WTC11 (cell line): ENCODE results near the gene CHD3. TPM values are rescaled to one million over a fixed set of nuclear protein-coding genes. Genes with fewer than 3 reads are reported as not detected.

Source experiments
- ATAC-seq: fragments of 200-7000 bp; cut with Tn5 transposase; 2 replicates; pipeline ENCODE4 v1.10.0; 2021; ENCODE audit warnings: mild to moderate bottlenecking, moderate library complexity
- CTCF ChIA-PET: fragments of 300-600 bp; sonication (Branson Sonifier 250); formaldehyde crosslinking; loops from one replicate; lab custom pipeline; 2021; ENCODE audit warnings: antibody characterized with exemption; lab: Charles Lee
- POLR2A ChIA-PET: fragments of 350-600 bp; sonication (Branson Sonifier 250); formaldehyde crosslinking; loops from one replicate; lab custom pipeline; 2021; ENCODE audit warnings: antibody characterized with exemption; lab: Charles Lee
- DNase-seq: peaks from one replicate; pipeline ENCODE4 v3.0.0; 2021; ENCODE audit warnings: low spot score
- H3K27ac Mint-ChIP-seq: 2 replicates; pipeline ENCODE4 v1.8.0; 2021; ENCODE audit warnings: mixed read lengths
- H3K27me3 Mint-ChIP-seq: 2 replicates; pipeline ENCODE4 v1.8.0; 2021; ENCODE audit warnings: low read depth, mild to moderate bottlenecking, moderate library complexity, mixed read lengths
- H3K36me3 Mint-ChIP-seq: 2 replicates; pipeline ENCODE4 v1.8.0; 2021; ENCODE audit warnings: mixed read lengths
- H3K4me1 Mint-ChIP-seq: 2 replicates; pipeline ENCODE4 v1.8.0; 2022; ENCODE audit warnings: mixed read lengths
- H3K4me3 Mint-ChIP-seq: 2 replicates; pipeline ENCODE4 v1.8.0; 2021; ENCODE audit warnings: mild to moderate bottlenecking, moderate library complexity, mixed read lengths
- H3K9me3 Mint-ChIP-seq: 2 replicates; pipeline ENCODE4 v1.8.0; 2021; ENCODE audit warnings: mixed read lengths
- CBFB ChIP-seq: sonication (generic); formaldehyde crosslinking; IDR thresholded peaks from 2 replicates; pipeline ENCODE4 v1.8.1; 2022; ENCODE audit warnings: mild to moderate bottlenecking, low read depth, missing genetic modification reagents
- ETV6 ChIP-seq: sonication (generic); formaldehyde crosslinking; IDR thresholded peaks from 2 replicates; pipeline ENCODE4 v1.8.1; 2022; ENCODE audit warnings: mild to moderate bottlenecking, missing genetic modification reagents
- FOXK1 ChIP-seq: sonication (generic); formaldehyde crosslinking; IDR thresholded peaks from 2 replicates; pipeline ENCODE4 v1.8.0; 2022; ENCODE audit warnings: mild to moderate bottlenecking, moderate library complexity, missing genetic modification reagents
- FOXP1 ChIP-seq: sonication (generic); formaldehyde crosslinking; IDR thresholded peaks from 2 replicates; pipeline ENCODE4 v1.8.0; 2022; ENCODE audit warnings: missing genetic modification reagents, mild to moderate bottlenecking, moderate library complexity, borderline replicate concordance
- JUN ChIP-seq: sonication (generic); formaldehyde crosslinking; IDR thresholded peaks from 2 replicates; pipeline ENCODE4 v1.8.0; 2023; ENCODE audit warnings: mild to moderate bottlenecking, missing genetic modification reagents
- ZNF138 ChIP-seq: sonication (generic); formaldehyde crosslinking; conservative IDR thresholded peaks from 2 replicates; pipeline ENCODE4 v1.8.1; 2022; ENCODE audit warnings: mild to moderate bottlenecking, moderate library complexity, missing genetic modification reagents
- ZNF219 ChIP-seq: sonication (generic); formaldehyde crosslinking; IDR thresholded peaks from 2 replicates; pipeline ENCODE4 v1.8.0; 2023; ENCODE audit warnings: missing genetic modification reagents, mild to moderate bottlenecking, borderline replicate concordance
- ZNF317 ChIP-seq: sonication (generic); formaldehyde crosslinking; IDR thresholded peaks from 2 replicates; pipeline ENCODE4 v1.8.1; 2023; ENCODE audit warnings: low read depth, mild to moderate bottlenecking, moderate library complexity, missing genetic modification reagents, borderline replicate concordance
- ZNF416 ChIP-seq: fragments of 250-450 bp; sonication (Bioruptor Pico); IDR thresholded peaks from 2 replicates; pipeline ENCODE4 v1.9.0; 2021; ENCODE audit warnings: mild to moderate bottlenecking, inconsistent platforms
- total RNA-seq: library from RNA; stranded (reverse); gene quantifications from 3 replicates; pipeline ENCODE4 v1.2.3, GENCODE V29; 2021
- TF ChIP-seq, protein P1 (sequence below): sonication (generic); formaldehyde crosslinking; IDR thresholded peaks from 2 replicates; pipeline ENCODE4 v1.8.0; 2023; ENCODE audit warnings: missing genetic modification reagents
- TF ChIP-seq, protein P2 (sequence below): sonication (generic); formaldehyde crosslinking; IDR thresholded peaks from 2 replicates; pipeline ENCODE4 v1.8.1; 2023; ENCODE audit warnings: mild to moderate bottlenecking, missing genetic modification reagents
- TF ChIP-seq, protein P3 (sequence below): fragments of 250-450 bp; sonication (Bioruptor Pico); IDR thresholded peaks from 2 replicates; pipeline ENCODE4 v1.9.0; 2021; ENCODE audit warnings: mild to moderate bottlenecking, borderline replicate concordance
- TF ChIP-seq, protein P4 (sequence below): sonication (generic); formaldehyde crosslinking; IDR thresholded peaks from 2 replicates; pipeline ENCODE4 v1.8.1; 2022; ENCODE audit warnings: mild to moderate bottlenecking, missing genetic modification reagents, moderate library complexity, borderline replicate concordance
- TF ChIP-seq, protein P5 (sequence below): sonication (generic); formaldehyde crosslinking; IDR thresholded peaks from 2 replicates; pipeline ENCODE4 v1.8.0; 2022; ENCODE audit warnings: mild to moderate bottlenecking, missing genetic modification reagents
- TF ChIP-seq, protein P6 (sequence below): sonication (generic); formaldehyde crosslinking; conservative IDR thresholded peaks from 2 replicates; pipeline ENCODE4 v1.8.1; 2022; ENCODE audit warnings: mild to moderate bottlenecking, missing genetic modification reagents
- TF ChIP-seq, protein P7 (sequence below): fragments of 250-450 bp; sonication (Bioruptor Pico); IDR thresholded peaks from 2 replicates; pipeline ENCODE4 v1.9.0; 2021; ENCODE audit warnings: moderate library complexity, mild to moderate bottlenecking, inconsistent platforms, borderline replicate concordance
- TF ChIP-seq, protein P8 (sequence below): sonication (generic); formaldehyde crosslinking; IDR thresholded peaks from 2 replicates; pipeline ENCODE4 v1.8.1; 2022; ENCODE audit warnings: low read depth, mild to moderate bottlenecking, moderate library complexity, missing genetic modification reagents, borderline replicate concordance

The CHD3 gene
- total RNA-seq, 1 experiment from 2014 or later: 39.5 TPM

DNA sequence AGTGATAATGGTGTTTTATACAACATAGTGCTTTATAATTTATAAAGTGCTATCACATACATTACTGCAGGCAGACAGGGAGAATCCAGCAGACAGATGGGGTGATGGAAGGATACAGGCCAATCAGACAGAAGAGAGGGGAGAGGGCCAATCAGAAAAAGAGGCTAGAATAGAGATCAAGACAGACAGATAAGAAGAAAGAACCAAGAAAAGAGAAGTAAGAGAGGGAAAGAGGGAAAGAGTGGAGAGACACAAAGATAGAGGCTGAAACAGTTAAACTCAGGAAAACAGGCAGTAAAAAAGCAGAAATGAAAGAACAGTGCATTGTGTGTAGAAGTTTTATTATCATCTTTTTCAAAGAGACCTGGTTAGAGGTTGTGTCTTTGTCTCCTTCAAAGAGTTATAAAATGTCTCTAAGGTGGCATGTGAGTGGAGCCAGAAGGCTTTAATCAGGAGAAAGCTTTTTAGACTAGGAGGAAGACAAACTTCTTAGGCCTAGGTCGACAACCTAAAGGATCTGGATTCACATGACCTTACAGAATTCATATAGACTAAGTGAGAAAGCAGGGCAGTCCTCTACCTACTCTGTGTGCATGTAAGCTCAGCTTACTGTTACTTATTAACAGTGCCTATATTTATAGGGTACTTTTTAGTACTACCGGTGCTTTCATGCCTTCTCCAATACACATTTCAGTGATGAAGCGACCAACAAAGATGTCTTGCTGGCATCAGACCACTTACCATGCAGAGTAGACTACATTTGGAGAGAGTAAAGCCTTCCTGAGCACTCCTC, 8.3 kb upstream of the CHD3 start:
- ATAC-seq (no peak), DNase-seq (no peak)
- H3K4me1 Mint-ChIP-seq: peaks cover 2% of the 10 kb centered on the region; the same call in 1 of the 2 replicates
- ChIA-PET CTCF (no interaction called here), POLR2A (no interaction called here)
- H3K36me3 Mint-ChIP-seq: no peaks in the 10 kb centered on the region
- H3K27ac Mint-ChIP-seq: no peak overlapping the region
- no peaks in the 10 kb centered on the region for H3K9me3 Mint-ChIP-seq
- H3K27me3 Mint-ChIP-seq: no peaks in the 10 kb centered on the region
- H3K4me3 Mint-ChIP-seq: no peak overlapping the region
- TF ChIP-seq ZNF317 (CRISPR knock-in tag) (no peak), ZNF219 (CRISPR knock-in tag) (no peak), ETV6 (no peak), FOXP1 (CRISPR knock-in tag) (no peak), JUN (CRISPR knock-in tag) (no peak), ZNF416 (CRISPR knock-in tag) (no peak), FOXK1 (CRISPR knock-in tag) (no peak), CBFB (CRISPR knock-in tag) (no peak), ZNF138 (CRISPR knock-in tag) (no peak)
- TF ChIP-seq, protein P1, sequence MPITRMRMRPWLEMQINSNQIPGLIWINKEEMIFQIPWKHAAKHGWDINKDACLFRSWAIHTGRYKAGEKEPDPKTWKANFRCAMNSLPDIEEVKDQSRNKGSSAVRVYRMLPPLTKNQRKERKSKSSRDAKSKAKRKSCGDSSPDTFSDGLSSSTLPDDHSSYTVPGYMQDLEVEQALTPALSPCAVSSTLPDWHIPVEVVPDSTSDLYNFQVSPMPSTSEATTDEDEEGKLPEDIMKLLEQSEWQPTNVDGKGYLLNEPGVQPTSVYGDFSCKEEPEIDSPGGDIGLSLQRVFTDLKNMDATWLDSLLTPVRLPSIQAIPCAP (CRISPR knock-in tag): no peak
- TF ChIP-seq, protein P2, sequence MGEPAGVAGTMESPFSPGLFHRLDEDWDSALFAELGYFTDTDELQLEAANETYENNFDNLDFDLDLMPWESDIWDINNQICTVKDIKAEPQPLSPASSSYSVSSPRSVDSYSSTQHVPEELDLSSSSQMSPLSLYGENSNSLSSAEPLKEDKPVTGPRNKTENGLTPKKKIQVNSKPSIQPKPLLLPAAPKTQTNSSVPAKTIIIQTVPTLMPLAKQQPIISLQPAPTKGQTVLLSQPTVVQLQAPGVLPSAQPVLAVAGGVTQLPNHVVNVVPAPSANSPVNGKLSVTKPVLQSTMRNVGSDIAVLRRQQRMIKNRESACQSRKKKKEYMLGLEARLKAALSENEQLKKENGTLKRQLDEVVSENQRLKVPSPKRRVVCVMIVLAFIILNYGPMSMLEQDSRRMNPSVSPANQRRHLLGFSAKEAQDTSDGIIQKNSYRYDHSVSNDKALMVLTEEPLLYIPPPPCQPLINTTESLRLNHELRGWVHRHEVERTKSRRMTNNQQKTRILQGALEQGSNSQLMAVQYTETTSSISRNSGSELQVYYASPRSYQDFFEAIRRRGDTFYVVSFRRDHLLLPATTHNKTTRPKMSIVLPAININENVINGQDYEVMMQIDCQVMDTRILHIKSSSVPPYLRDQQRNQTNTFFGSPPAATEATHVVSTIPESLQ (CRISPR knock-in tag): no peak
- TF ChIP-seq, protein P3, sequence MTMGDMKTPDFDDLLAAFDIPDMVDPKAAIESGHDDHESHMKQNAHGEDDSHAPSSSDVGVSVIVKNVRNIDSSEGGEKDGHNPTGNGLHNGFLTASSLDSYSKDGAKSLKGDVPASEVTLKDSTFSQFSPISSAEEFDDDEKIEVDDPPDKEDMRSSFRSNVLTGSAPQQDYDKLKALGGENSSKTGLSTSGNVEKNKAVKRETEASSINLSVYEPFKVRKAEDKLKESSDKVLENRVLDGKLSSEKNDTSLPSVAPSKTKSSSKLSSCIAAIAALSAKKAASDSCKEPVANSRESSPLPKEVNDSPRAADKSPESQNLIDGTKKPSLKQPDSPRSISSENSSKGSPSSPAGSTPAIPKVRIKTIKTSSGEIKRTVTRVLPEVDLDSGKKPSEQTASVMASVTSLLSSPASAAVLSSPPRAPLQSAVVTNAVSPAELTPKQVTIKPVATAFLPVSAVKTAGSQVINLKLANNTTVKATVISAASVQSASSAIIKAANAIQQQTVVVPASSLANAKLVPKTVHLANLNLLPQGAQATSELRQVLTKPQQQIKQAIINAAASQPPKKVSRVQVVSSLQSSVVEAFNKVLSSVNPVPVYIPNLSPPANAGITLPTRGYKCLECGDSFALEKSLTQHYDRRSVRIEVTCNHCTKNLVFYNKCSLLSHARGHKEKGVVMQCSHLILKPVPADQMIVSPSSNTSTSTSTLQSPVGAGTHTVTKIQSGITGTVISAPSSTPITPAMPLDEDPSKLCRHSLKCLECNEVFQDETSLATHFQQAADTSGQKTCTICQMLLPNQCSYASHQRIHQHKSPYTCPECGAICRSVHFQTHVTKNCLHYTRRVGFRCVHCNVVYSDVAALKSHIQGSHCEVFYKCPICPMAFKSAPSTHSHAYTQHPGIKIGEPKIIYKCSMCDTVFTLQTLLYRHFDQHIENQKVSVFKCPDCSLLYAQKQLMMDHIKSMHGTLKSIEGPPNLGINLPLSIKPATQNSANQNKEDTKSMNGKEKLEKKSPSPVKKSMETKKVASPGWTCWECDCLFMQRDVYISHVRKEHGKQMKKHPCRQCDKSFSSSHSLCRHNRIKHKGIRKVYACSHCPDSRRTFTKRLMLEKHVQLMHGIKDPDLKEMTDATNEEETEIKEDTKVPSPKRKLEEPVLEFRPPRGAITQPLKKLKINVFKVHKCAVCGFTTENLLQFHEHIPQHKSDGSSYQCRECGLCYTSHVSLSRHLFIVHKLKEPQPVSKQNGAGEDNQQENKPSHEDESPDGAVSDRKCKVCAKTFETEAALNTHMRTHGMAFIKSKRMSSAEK (CRISPR knock-in tag): no peak
- TF ChIP-seq, protein P4, sequence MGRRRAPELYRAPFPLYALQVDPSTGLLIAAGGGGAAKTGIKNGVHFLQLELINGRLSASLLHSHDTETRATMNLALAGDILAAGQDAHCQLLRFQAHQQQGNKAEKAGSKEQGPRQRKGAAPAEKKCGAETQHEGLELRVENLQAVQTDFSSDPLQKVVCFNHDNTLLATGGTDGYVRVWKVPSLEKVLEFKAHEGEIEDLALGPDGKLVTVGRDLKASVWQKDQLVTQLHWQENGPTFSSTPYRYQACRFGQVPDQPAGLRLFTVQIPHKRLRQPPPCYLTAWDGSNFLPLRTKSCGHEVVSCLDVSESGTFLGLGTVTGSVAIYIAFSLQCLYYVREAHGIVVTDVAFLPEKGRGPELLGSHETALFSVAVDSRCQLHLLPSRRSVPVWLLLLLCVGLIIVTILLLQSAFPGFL (CRISPR knock-in tag): no peak
- TF ChIP-seq, protein P5, sequence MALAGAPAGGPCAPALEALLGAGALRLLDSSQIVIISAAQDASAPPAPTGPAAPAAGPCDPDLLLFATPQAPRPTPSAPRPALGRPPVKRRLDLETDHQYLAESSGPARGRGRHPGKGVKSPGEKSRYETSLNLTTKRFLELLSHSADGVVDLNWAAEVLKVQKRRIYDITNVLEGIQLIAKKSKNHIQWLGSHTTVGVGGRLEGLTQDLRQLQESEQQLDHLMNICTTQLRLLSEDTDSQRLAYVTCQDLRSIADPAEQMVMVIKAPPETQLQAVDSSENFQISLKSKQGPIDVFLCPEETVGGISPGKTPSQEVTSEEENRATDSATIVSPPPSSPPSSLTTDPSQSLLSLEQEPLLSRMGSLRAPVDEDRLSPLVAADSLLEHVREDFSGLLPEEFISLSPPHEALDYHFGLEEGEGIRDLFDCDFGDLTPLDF (CRISPR knock-in tag): no peak
- TF ChIP-seq, protein P6, sequence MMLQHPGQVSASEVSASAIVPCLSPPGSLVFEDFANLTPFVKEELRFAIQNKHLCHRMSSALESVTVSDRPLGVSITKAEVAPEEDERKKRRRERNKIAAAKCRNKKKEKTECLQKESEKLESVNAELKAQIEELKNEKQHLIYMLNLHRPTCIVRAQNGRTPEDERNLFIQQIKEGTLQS (CRISPR knock-in tag): no peak
- TF ChIP-seq, protein P7, sequence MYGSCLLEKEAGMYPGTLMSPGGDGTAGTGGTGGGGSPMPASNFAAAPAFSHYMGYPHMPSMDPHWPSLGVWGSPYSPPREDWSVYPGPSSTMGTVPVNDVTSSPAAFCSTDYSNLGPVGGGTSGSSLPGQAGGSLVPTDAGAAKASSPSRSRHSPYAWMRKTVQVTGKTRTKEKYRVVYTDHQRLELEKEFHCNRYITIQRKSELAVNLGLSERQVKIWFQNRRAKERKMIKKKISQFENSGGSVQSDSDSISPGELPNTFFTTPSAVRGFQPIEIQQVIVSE (CRISPR knock-in tag): no peak
- TF ChIP-seq, protein P8, sequence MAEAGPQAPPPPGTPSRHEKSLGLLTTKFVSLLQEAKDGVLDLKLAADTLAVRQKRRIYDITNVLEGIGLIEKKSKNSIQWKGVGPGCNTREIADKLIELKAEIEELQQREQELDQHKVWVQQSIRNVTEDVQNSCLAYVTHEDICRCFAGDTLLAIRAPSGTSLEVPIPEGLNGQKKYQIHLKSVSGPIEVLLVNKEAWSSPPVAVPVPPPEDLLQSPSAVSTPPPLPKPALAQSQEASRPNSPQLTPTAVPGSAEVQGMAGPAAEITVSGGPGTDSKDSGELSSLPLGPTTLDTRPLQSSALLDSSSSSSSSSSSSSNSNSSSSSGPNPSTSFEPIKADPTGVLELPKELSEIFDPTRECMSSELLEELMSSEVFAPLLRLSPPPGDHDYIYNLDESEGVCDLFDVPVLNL (CRISPR knock-in tag): no peak
